HepG2 (cell line): ENCODE data around the gene PRKAR1B. TPM values are rescaled to one million over a fixed set of nuclear protein-coding genes. Genes with fewer than 3 reads are reported as not detected.
A peak's percentile ranks its signal among the peaks of the same experiment; 100 is the strongest.

Experiments used
- ARID2 ChIP-seq: sonication (generic); formaldehyde crosslinking; IDR thresholded peaks from 2 replicates; pipeline ENCODE4 v1.8.1; 2022; ENCODE audit warnings: mild to moderate bottlenecking, missing genetic modification reagents, borderline replicate concordance
- ARID5B ChIP-seq: IDR thresholded peaks from 2 replicates; pipeline ENCODE4 v1.4.0; 2020; ENCODE audit warnings: mild to moderate bottlenecking, missing genetic modification reagents
- ATF1 ChIP-seq: IDR thresholded peaks from 2 replicates; pipeline ENCODE4 v1.6.1; 2016; ENCODE audit warnings: mild to moderate bottlenecking, control low read depth
- ATM ChIP-seq: fragments of 450-650 bp; IDR thresholded peaks from 2 replicates; pipeline ENCODE4 v1.7.1; 2017; ENCODE audit warnings: mild to moderate bottlenecking, borderline replicate concordance
- HIVEP1 ChIP-seq: sonication (generic); formaldehyde crosslinking; IDR thresholded peaks from 2 replicates; pipeline ENCODE4 v1.4.0; 2020; ENCODE audit warnings: mild to moderate bottlenecking, missing genetic modification reagents
- IKZF5 ChIP-seq: IDR thresholded peaks from 2 replicates; pipeline ENCODE4 v1.6.1; 2018; ENCODE audit warnings: missing genetic modification reagents, mild to moderate bottlenecking, missing compliant biosample characterization
- IRF2 ChIP-seq: IDR thresholded peaks from 2 replicates; pipeline ENCODE4 v1.6.1; 2018; ENCODE audit warnings: missing genetic modification reagents, missing compliant biosample characterization
- LBX2 ChIP-seq: sonication (generic); formaldehyde crosslinking; IDR thresholded peaks from 2 replicates; pipeline ENCODE4 v1.5.0; 2020; ENCODE audit warnings: missing genetic modification reagents, mild to moderate bottlenecking, borderline replicate concordance
- MXI1 ChIP-seq: IDR thresholded peaks from 3 replicates; pipeline ENCODE4 v1.6.1; 2012; ENCODE audit warnings: low read depth, low read length, inconsistent platforms, borderline replicate concordance
- NCOA2 ChIP-seq: sonication (generic); formaldehyde crosslinking; IDR thresholded peaks from 2 replicates; pipeline ENCODE4 v1.8.0; 2022; ENCODE audit warnings: inconsistent platforms
- RBAK ChIP-seq: sonication (generic); formaldehyde crosslinking; IDR thresholded peaks from 2 replicates; pipeline ENCODE4 v1.5.1; 2020; ENCODE audit warnings: mild to moderate bottlenecking, missing genetic modification reagents
- SIN3A ChIP-seq: IDR thresholded peaks from 2 replicates; pipeline ENCODE4 v1.6.1; 2011; ENCODE audit warnings: low read depth, mild to moderate bottlenecking, control low read depth, low read length, borderline replicate concordance
- SP4 ChIP-seq: sonication (generic); formaldehyde crosslinking; IDR thresholded peaks from 2 replicates; pipeline ENCODE4 v1.8.1; 2023; ENCODE audit warnings: mild to moderate bottlenecking, missing genetic modification reagents
- STAG1 ChIP-seq: sonication (generic); formaldehyde crosslinking; IDR thresholded peaks from 2 replicates; pipeline ENCODE4 v1.4.0; 2020; ENCODE audit warnings: missing genetic modification reagents
- XBP1 ChIP-seq: sonication (generic); formaldehyde crosslinking; IDR thresholded peaks from 2 replicates; pipeline ENCODE4 v1.5.0; 2020; ENCODE audit warnings: missing genetic modification reagents
- ZBTB2 ChIP-seq: sonication (generic); formaldehyde crosslinking; IDR thresholded peaks from 2 replicates; pipeline ENCODE4 v1.8.0; 2022; ENCODE audit warnings: low read depth, missing genetic modification reagents
- ZFX ChIP-seq: sonication (generic); formaldehyde crosslinking; IDR thresholded peaks from 2 replicates; pipeline ENCODE4 v1.4.0; 2020; ENCODE audit warnings: mild to moderate bottlenecking, low read depth, missing genetic modification reagents, moderate library complexity
- ZMYM4 ChIP-seq: sonication (generic); formaldehyde crosslinking; IDR thresholded peaks from 2 replicates; pipeline ENCODE4 v1.8.1; 2023; ENCODE audit warnings: mild to moderate bottlenecking, missing genetic modification reagents
- ZNF292 ChIP-seq: sonication (generic); formaldehyde crosslinking; IDR thresholded peaks from 2 replicates; pipeline ENCODE4 v1.8.1; 2022; ENCODE audit warnings: mild to moderate bottlenecking, low read depth, missing genetic modification reagents, borderline replicate concordance
- ZNF674 ChIP-seq: sonication (generic); formaldehyde crosslinking; IDR thresholded peaks from 2 replicates; pipeline ENCODE4 v1.5.0; 2020; ENCODE audit warnings: low read depth, mild to moderate bottlenecking, missing genetic modification reagents
- ZNF704 ChIP-seq: sonication (generic); formaldehyde crosslinking; IDR thresholded peaks from 2 replicates; pipeline ENCODE4 v1.8.1; 2023; ENCODE audit warnings: mild to moderate bottlenecking, inconsistent platforms, moderate library complexity, missing genetic modification reagents, borderline replicate concordance
- polyA plus RNA-seq, 8 experiments: library from polyadenylated mRNA; depleted of rRNA in 3 of 8; stranded (reverse) in 7 of 8; unstranded in 1 of 8; fragments of >200 nt; fragmentation: Illumina TruSeq in 4 of 8; extraction: Trizol in 4 of 8; gene quantifications; 2 replicates each; pipeline versions ENCODE4 v1.2.1 to v1.2.3, GENCODE V29; 2011 to 2016; ENCODE audit warnings: low read depth in 4 of 8, missing spikeins in 1 of 8, mixed read lengths in 1 of 8; ENCODE audit not compliant: insufficient read depth in 1 of 8
- total RNA-seq, 5 experiments: library from RNA; depleted of rRNA; stranded (reverse); fragments of >200 nt; fragmentation: Illumina TruSeq; extraction: Trizol; gene quantifications; 2 replicates each; pipeline ENCODE4 v1.2.3, GENCODE V29; 2016; ENCODE audit warnings: low read depth in 1 of 5

PRKAR1B gene
- total and polyA plus RNA-seq, 2 of the 13 experiments (the other 11 are each of a cell fraction or from before 2014, with no cell fraction given), result 7.9 to 28.2 TPM

GRCh38 chr7:617614-618538, 109.2 kb downstream of the PRKAR1B start (continued):
- peak; percentile 70 for TF ChIP-seq ZNF292 (CRISPR knock-in tag)
- TF ChIP-seq XBP1, result no peak
- no peak for TF ChIP-seq ATF1 (CRISPR knock-in tag)
- no peak for TF ChIP-seq ARID2 (CRISPR knock-in tag)
- TF ChIP-seq ZFX, result peak; percentile 76
- TF ChIP-seq IRF2 (CRISPR knock-in tag), result no peak
- TF ChIP-seq ZNF674 (CRISPR knock-in tag), result no peak
- no peak for TF ChIP-seq NCOA2 (CRISPR knock-in tag)
- no peak for TF ChIP-seq RBAK (CRISPR knock-in tag)
- no peak for TF ChIP-seq LBX2 (CRISPR knock-in tag)
- TF ChIP-seq SP4 (CRISPR knock-in tag), result no peak
- TF ChIP-seq IKZF5 (CRISPR knock-in tag), result no peak
- no peak; the same call in 1 of the 2 replicates for TF ChIP-seq ARID5B
- no peak for TF ChIP-seq MXI1
- no peak for TF ChIP-seq ZBTB2 (CRISPR knock-in tag)
- TF ChIP-seq HIVEP1 (CRISPR knock-in tag), result no peak
- TF ChIP-seq STAG1, result no peak
- TF ChIP-seq ZNF704 (CRISPR knock-in tag), result 0 out of 2 replicates have a peak, but pooled peaks have one; percentile 31
- no peak for TF ChIP-seq ATM
- TF ChIP-seq ZMYM4 (CRISPR knock-in tag), result 0 out of 2 replicates have a peak, but pooled peaks have one; percentile 23
- TF ChIP-seq SIN3A, result no peak; the same call in 1 of the 2 replicates
